HG02678 (cell line): Measurements from ENCODE around the gene POLL.
"Not testable (repeated sequence)": the region's sequence is repeated elsewhere in the genome, so short reads cannot be mapped to it uniquely, and the experiment has no call there.

ENCODE experiments used
- ATAC-seq: cut with Tn5 transposase; IDR thresholded peaks from one replicate; pipeline ENCODE4 v1.9.1; 2021; ENCODE audit warnings: mild to moderate bottlenecking, moderate library complexity; ENCODE audit not compliant: unreplicated experiment

Gene POLL

GRCh38 chr10:101612086-101612485 lies 24.0 kb upstream of the POLL start:
- ATAC-seq, result no peak

DNA sequence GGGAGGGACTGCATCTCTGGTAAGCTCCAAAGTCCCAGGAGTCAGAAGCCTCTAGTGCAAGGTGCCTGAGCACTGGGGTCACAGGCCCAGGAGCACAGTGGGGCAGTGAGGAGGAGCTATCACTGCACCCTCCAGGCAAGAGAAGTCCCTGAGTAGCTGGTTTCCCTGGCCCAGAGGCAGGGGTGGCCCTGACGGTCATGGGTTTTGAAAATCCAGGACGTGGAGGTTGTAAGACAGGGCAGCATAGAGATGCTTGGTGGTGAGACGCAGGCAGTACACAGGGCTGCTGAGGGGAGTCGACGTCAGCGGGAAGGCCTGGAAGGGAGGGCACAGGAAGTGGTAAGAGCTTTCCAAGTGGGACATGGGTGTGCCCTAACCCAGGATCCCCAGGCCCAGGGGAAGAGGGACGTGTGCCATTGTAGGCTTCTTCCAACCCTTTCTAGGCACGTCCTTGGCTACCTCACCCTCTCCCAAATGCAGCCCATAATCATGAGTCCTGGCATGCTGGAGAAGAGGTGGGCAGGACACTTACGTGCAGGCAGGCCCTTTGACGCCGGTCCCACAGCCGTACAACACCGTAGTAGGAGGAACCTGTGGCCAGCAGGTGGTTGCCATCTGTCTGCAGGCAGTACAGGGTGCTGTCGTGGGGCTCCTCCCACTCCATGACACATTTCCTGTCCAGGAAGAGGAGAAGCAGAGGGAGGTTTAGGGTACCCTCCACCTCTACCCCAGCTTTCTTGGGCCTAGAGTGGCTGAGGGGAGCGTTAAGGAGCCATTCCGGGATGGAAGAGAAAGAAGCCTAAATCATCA lies 23.2 kb upstream of the POLL start:
- ATAC-seq, result no peak

GRCh38 chr10:101609481-101609880 lies 21.4 kb upstream of the POLL start:
- ATAC-seq, result no peak

GRCh38 chr10:101607124-101607523 lies 19.1 kb upstream of the POLL start:
- ATAC-seq, result no peak

- ATAC-seq, result peak; percentile 69
Measured at GRCh38 chr10:101602761-101603398, 14.8 kb upstream of the POLL start.

- no peak for ATAC-seq
Measured at GRCh38 chr10:101601541-101601940, 13.5 kb upstream of the POLL start.

DNA sequence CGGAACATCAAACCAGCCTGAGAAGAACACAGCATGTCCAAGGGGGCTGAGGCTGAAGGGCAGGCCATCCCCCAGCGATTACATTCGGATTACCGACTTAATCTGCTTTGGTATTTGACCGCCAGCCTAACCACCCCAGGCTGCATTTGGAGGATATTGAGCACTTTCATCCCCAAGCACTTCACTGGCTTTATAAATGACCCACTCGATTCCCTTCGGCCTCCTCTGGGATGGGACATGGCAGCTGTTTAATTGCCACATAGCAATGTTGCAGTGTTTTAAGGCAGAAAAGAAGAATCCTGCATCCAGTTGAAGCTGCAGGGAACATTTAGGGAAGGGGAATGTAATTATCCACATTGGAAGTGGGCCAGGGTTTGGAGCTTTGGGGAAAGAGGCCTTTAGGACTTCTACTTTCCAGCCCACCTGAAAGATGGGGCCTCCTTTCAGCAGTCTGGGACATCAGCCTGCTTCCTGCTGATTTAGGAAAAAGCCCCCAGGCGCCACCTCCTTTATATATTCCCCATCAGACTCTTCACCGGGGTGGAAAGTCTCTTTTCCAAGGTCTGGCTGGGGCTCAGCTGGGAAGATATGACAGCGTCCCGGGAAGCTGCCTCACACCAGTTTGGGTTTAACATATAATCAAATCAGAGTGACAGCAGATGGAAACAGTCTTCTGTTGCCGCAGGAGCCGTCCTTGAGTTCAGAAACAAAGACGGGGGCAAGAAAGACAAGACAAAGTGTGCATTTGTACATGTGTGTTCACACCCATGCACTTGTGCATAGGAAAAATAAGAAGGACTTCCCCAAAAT lies 9.2 kb upstream of the POLL start:
- ATAC-seq, result no peak

DNA sequence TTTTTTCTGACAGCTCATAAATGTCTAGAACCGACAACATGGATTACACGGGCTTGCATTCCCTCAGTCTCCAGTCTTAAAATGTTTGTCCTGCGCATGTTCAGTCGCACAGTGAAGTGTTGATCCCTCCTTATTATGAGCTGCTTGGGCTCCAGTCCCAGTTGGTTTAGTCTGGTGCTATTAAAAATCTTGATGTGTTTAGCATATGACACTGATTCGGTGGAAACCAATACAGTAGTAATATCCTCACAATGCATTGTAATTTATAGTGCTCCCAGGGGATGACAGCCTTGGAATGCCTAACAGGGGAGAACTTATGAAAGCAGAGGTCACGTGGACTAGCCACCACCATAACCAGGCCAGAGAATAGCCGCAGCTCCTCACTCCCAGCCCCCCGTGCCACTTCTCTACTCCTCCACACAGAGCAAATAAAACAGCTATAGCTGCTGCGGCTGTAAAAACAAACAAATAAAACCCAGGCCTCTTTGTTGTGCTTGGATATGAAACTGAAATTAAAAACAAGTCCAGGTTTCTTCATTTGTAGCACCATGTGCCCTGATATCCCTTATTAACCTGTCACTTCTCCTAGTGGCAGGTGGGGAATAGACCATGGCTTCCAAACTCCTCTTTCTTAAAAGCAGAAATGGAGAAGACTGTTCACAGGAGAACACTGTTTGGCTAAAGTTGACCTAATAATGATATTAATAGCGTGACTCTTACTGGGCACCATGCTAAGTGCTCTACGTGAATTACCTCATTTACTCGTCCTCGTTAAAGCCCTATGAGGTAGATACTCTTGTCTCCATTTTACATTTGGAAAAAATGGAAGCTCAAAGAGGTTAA lies 7.8 kb upstream of the POLL start:
- no peak for ATAC-seq

DNA sequence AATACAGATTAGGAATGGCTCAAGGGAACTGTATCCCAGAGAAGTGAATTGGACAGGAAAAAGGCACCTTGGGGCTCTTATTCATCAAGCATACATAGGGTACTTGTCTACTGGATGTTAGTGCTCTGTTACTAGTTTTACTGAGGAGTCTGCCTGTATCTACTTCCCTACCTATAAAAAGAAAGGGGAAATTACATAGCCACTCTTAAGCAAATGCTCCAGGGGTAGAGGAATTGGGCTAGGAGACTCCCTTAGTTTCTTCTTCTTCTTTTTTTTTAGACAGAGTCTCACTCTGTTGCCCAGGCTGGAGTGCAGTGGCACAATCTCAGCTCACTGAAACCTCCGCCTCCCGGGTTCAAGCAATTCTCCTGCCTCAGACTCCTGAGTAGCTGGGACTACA lies 5.3 kb upstream of the POLL start:
- not testable (repeated sequence) for ATAC-seq

- ATAC-seq, result no peak
Measured at GRCh38 chr10:101588879-101589278, 822 bp upstream of the POLL start.

- ATAC-seq, result no peak
Measured at GRCh38 chr10:101585841-101586240, 2.2 kb downstream of the POLL start.

DNA sequence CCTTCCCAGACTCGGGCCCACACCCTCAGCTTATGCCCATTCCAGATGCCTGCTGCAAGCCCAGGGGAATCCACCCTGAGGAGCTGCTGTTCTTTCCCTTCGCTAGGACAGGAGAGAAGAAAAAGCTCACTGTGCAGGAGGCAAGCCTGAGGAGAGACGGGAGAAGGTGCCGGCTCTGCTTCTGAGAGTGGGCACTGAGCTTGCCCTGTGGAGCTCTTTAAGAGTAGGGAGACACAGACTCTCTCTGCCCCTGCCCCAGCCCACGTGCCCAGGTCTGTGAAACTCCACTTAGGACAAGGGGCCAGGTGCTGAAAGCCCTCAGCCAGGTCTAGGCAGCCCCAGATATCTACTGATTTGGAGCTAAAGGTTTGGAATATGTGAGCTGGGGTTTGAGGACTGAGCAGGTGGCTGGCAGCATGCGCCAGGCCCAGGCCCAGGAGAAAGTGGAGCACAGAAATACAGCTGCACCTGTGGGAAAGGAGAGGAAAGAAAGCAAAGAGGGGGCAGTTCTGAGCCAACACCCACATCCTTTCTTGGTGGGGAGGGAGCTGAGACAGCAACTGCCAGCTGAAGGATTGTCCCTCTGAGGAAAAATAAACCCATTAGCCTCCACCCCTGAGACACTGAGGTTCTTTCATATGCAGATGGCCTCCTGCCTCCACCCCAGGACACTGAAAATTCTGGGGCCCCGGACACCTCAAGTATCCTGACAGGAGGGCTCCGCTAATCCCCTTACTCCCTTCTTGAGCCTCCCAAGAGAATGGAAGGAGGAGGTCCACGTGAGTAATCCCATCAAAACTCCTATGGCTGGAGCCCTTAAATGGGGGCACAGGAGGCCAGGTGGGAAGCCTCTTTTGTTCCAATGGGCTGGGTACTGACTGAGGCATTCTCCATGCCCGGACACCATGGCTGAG lies 7.3 kb downstream of the POLL start:
- no peak for ATAC-seq

DNA sequence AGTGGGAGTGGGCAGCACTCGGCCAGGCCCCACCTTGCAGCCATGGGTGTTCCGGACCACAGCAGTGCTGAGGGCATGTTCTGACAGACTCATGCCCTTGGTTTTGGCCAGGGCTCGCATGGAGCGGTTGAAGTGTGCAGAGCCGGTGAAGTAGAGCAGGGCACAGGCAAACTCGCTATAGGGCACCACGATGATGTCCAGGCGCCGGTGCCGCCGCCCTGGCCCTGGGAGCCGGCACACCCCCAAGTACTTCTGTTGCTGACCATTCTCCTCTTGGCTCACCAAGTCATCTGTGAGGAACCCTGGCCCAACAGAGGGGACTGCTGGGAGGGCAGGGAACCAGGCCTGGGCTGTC lies 8.6 kb downstream of the POLL start:
- ATAC-seq, result no peak

- no peak for ATAC-seq
Measured at GRCh38 chr10:101578803-101579515, 9.1 kb downstream of the POLL start.

- no peak for ATAC-seq
Measured at GRCh38 chr10:101578192-101578591, 9.9 kb downstream of the POLL start.

DNA sequence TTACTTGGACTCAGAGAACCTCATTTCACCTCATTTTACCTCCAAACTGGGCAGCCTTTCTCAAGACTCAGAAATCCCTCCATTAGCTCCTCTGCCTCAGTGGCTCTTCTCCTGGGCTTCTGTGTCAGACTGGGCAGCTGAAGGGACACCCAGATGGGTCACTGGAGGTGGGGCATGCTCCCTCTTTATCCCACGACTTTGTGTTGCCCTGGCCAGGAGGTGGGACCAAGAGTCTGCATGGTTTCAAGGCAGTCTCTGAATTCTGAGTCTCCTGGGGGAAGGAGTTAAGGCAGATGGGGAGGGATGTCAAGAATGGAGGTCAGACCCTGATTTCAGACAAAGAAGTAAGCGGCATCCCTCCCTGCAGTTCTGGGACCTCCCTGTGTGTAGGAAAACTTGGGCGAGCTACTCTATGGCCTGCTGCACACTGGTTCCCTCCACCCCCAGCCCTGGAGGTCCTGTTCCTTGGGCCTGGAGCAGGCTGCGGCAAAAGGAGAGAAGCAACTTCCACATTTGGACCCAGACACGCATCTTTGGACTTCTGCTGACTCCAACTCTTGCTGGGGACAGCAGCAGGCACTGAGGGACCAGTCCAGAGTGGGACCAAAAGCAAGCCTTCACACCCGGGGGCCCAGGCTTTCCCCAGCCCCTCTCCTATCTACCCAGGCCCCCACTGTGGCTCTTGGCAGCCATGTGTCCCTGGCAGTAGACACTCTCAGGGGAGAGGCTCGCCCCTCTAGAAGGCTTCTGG lies 10.8 kb downstream of the POLL start:
- no peak for ATAC-seq

- ATAC-seq, result no peak
Measured at GRCh38 chr10:101576211-101576863, 11.7 kb downstream of the POLL start.

DNA sequence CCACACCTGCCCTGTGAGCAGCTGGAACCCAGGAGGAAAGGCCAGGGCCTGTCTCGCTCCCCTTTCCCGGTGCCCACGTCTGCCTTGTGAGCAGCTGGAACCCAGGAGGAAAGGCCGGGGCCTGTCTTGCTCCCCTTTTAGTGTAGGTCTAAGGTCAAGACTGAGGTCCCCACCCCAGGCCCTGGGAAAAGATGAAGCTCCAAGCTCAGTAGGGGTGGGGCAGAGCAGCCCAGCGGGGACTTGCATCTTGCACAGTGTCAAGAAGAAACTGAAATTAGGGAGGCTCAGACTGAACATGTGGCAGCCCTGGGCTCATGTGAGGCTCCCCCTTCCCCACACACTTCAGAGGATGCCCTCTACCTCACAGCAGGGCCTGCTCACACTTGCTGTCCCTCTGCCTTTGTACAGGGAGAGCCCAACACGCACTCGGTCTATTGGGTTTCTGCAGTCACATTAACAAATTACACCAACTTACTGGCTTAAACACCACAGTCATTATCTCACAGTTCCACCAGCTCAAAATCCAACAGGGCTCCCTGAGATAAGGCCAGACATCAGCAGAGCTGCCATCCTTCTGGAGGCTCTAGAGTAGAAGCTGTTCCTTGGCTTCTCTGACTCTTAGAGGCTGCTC lies 12.4 kb downstream of the POLL start:
- no peak for ATAC-seq
